Mucosa of descending colon (tissue), 3 donors: Measurements from ENCODE around the gene ADNP2. TPM values are rescaled to one million over a fixed set of nuclear protein-coding genes. Genes with fewer than 3 reads are reported as not detected.

Source experiments
- ATAC-seq: fragments of 200-7000 bp; cut with Tn5 transposase; one replicate; pipeline ENCODE4 v1.9.1; 2020; ENCODE audit warnings: mild to moderate bottlenecking, moderate library complexity
- DNase-seq, 3 donors: peaks; one replicate each; pipeline ENCODE4 v3.0.0-alpha.2; 2020
- H3K36me3 ChIP-seq: fragments of 200-600 bp; one replicate; pipeline ENCODE4 v1.8.0; 2021; ENCODE audit warnings: low read depth, mild to moderate bottlenecking
- H3K4me1 ChIP-seq: fragments of 200-600 bp; one replicate; pipeline ENCODE4 v1.8.0; 2021; ENCODE audit warnings: low read depth, mild to moderate bottlenecking
- H3K4me3 ChIP-seq: fragments of 200-600 bp; one replicate; pipeline ENCODE4 v1.8.0; 2021; ENCODE audit warnings: mild to moderate bottlenecking
- H3K9me3 ChIP-seq: fragments of 200-600 bp; one replicate; pipeline ENCODE4 v1.8.0; 2021; ENCODE audit warnings: mild to moderate bottlenecking
- CTCF ChIP-seq: fragments of 200-600 bp; IDR thresholded peaks from one replicate; pipeline ENCODE4 v1.8.0; 2022; ENCODE audit warnings: antibody characterized with exemption, mild to moderate bottlenecking
- intact Hi-C, 2 donors: fragments of 100-400 bp; cut with DNase I in 1 of 2; cut with micrococcal nuclease in 1 of 2; formaldehyde crosslinking; loops; one replicate each; pipeline versions ENCODE4 v1.11.0 to v1.11.1; 2022; cut with DNase I, micrococcal nuclease
- total RNA-seq, 3 donors: library from RNA; stranded (reverse); fragmentation: NEBNext Ultra II Directional in 2 of 3; extraction: Animal tissue kit (Norgen Biotek cat#: 25700) in 2 of 3; gene quantifications; one replicate each; pipeline versions ENCODE4 v1.2.1 to v1.2.4, GENCODE V29; 2021 to 2023
- donor health status: DM: no; HTN: no; CAD: no; lungs with moderate emphysema.
- donor health status: DM: no; HTN: no; CAD: no.
- donor health status: DM: no; HTN: yes; CAD: no.

Gene ADNP2
- total RNA-seq, 3 donors from 2014 or later, result 16.7 to 18.3 (median 17.7) TPM

GRCh38 chr18:80180778-80181564 is 71.9 kb downstream of the ADNP2 start:
- intact Hi-C loops, result no loop called here
- DNase-seq (no peak), ATAC-seq (no peak)
- Histone ChIP-seq H3K4me1 (no peaks in the 10 kb centered on the region), H3K36me3 (no peaks in the 10 kb centered on the region), H3K4me3 (no peak overlapping the region), H3K9me3 (no peaks in the 10 kb centered on the region)
- TF ChIP-seq CTCF, result no peak

- no peaks in the 10 kb centered on the region for H3K4me1 ChIP-seq
- intact Hi-C loops, result no loop called here
- no peaks in the 10 kb centered on the region for H3K36me3 ChIP-seq
- no peak for DNase-seq
- no peak overlapping the region for H3K4me3 ChIP-seq
- H3K9me3 ChIP-seq, result no peaks in the 10 kb centered on the region
- no peak for TF ChIP-seq CTCF
- ATAC-seq, result no peak
These were observed 72.8 kb downstream of the ADNP2 start for GRCh38 chr18:80181642-80182461.

- no peaks in the 10 kb centered on the region for H3K36me3 ChIP-seq
- TF ChIP-seq CTCF, result no peak
- intact Hi-C loops, result no loop called here
- no peak for DNase-seq
- H3K9me3 ChIP-seq, result no peaks in the 10 kb centered on the region
- no peak overlapping the region for H3K4me3 ChIP-seq
- no peaks in the 10 kb centered on the region for H3K4me1 ChIP-seq
- no peak for ATAC-seq
These were observed 73.8 kb downstream of the ADNP2 start for GRCh38 chr18:80182855-80183254.

- intact Hi-C loops, result no loop called here
- H3K4me1 ChIP-seq, result no peaks in the 10 kb centered on the region
- no peak for DNase-seq
- ATAC-seq, result no peak
- H3K9me3 ChIP-seq, result no peaks in the 10 kb centered on the region
- TF ChIP-seq CTCF, result no peak
- H3K36me3 ChIP-seq, result no peaks in the 10 kb centered on the region
- no peak overlapping the region for H3K4me3 ChIP-seq
These were observed 74.4 kb downstream of the ADNP2 start for GRCh38 chr18:80183273-80184050.

- Histone ChIP-seq H3K4me1 (no peaks in the 10 kb centered on the region), H3K36me3 (no peaks in the 10 kb centered on the region), H3K4me3 (no peak overlapping the region), H3K9me3 (no peaks in the 10 kb centered on the region)
- DNase-seq (no peak), ATAC-seq (no peak)
- intact Hi-C loops, result no loop called here
- no peak for TF ChIP-seq CTCF
These were observed 75.2 kb downstream of the ADNP2 start for GRCh38 chr18:80184243-80184772.
